OCI-LY7 (cell line): ENCODE data around the gene YKT6. TPM values are rescaled to one million over a fixed set of nuclear protein-coding genes. Genes with fewer than 3 reads are reported as not detected.
"Not testable (repeated sequence)": the region's sequence is repeated elsewhere in the genome, so short reads cannot be mapped to it uniquely, and the experiment has no call there.

ENCODE experiments used
- BruUV-seq: library from RNA; stranded (reverse); fragments of 400-500 nt; replicated peaks from 2 replicates; lab custom pipeline; 2021; lab: Mats Ljungman, UMichigan
- CTCF ChIA-PET: fragments of 300-600 bp; sonication (Branson Sonifier 250); formaldehyde crosslinking; loops from one replicate; lab custom pipeline; 2022; ENCODE audit warnings: antibody characterized with exemption; ENCODE audit not compliant: unreplicated experiment; lab: Charles Lee
- POLR2A ChIA-PET: fragments of 300-600 bp; sonication (Branson Sonifier 250); formaldehyde crosslinking; loops from one replicate; lab custom pipeline; 2022; ENCODE audit warnings: antibody characterized with exemption; lab: Charles Lee
- DNase-seq: peaks from one replicate; pipeline ENCODE4 v3.0.0-alpha.2; 2015; ENCODE audit warnings: low spot score
- H2AFZ ChIP-seq: fragments of 200-600 bp; sonication (generic), shearing (Covaris generic); 2 replicates; pipeline ENCODE4 v1.6.1; 2014; ENCODE audit warnings: mild to moderate bottlenecking, antibody characterized with exemption, low read length, moderate library complexity
- H3K27ac ChIP-seq: fragments of 200-600 bp; sonication (generic); 2 replicates; pipeline ENCODE4 v1.5.1; 2014; ENCODE audit warnings: mixed run types, low read depth, mild to moderate bottlenecking, moderate library complexity, low read length, inconsistent platforms; ENCODE audit not compliant: poor library complexity, severe bottlenecking
- H3K36me3 ChIP-seq: fragments of 200-600 bp; sonication (generic); 2 replicates; pipeline ENCODE4 v1.6.1; 2014; ENCODE audit warnings: mild to moderate bottlenecking, antibody characterized with exemption, low read length, moderate library complexity, mixed read lengths; ENCODE audit not compliant: insufficient read depth
- H3K4me1 ChIP-seq: fragments of 200-600 bp; sonication (generic); 2 replicates; pipeline ENCODE4 v1.5.1; 2014; ENCODE audit warnings: mild to moderate bottlenecking, low read length; ENCODE audit not compliant: insufficient read depth, poor library complexity, severe bottlenecking
- H3K4me2 ChIP-seq: fragments of 200-600 bp; sonication (generic); 2 replicates; pipeline ENCODE4 v1.6.1; 2014; ENCODE audit warnings: mild to moderate bottlenecking, low read length
- H3K4me3 ChIP-seq: fragments of 200-600 bp; sonication (generic); 2 replicates; pipeline ENCODE4 v1.5.1; 2014; ENCODE audit warnings: mild to moderate bottlenecking, low read depth, low read length; ENCODE audit not compliant: poor library complexity, severe bottlenecking
- H3K79me2 ChIP-seq: fragments of 200-600 bp; sonication (generic); 2 replicates; pipeline ENCODE4 v1.6.1; 2016; ENCODE audit warnings: low read depth, mild to moderate bottlenecking, low read length, moderate library complexity, mixed read lengths; ENCODE audit not compliant: insufficient read depth
- H3K9me2 ChIP-seq: fragments of 200-600 bp; sonication (generic); 2 replicates; pipeline ENCODE4 v1.6.1; 2016; ENCODE audit warnings: mild to moderate bottlenecking, low read length, mixed read lengths; ENCODE audit not compliant: insufficient read depth
- H3K9me3 ChIP-seq: fragments of 200-600 bp; sonication (generic); 2 replicates; pipeline ENCODE4 v1.6.1; 2014; ENCODE audit warnings: mild to moderate bottlenecking, mixed run types, low read length, mixed read lengths
- H4K20me1 ChIP-seq: fragments of 200-600 bp; sonication (generic); 2 replicates; pipeline ENCODE4 v1.6.1; 2014; ENCODE audit warnings: mild to moderate bottlenecking, antibody characterized with exemption, low read length, moderate library complexity, mixed read lengths; ENCODE audit not compliant: insufficient read depth
- CTCF ChIP-seq: fragments of 200-600 bp; sonication (generic); conservative IDR thresholded peaks from 2 replicates; pipeline ENCODE4 v1.5.1; 2014; ENCODE audit warnings: mild to moderate bottlenecking, antibody characterized with exemption, low read length, moderate library complexity, mixed read lengths
- EZH2phosphoT487 ChIP-seq: fragments of 200-600 bp; sonication (generic); IDR thresholded peaks from 2 replicates; pipeline ENCODE4 v1.6.1; 2018; ENCODE audit warnings: low read depth, borderline replicate concordance, mild to moderate bottlenecking, mixed run types, antibody characterized with exemption, low read length, moderate library complexity, mixed read lengths
- intact Hi-C: fragments of 100-400 bp; cut with micrococcal nuclease; formaldehyde crosslinking; loops from one replicate; pipeline ENCODE4 v1.10.0; 2022; ENCODE audit not compliant: unreplicated experiment
- total RNA-seq, 2 experiments: library from RNA; depleted of rRNA in 1 of 2; stranded (reverse); fragments of >200 nt in 1 of 2; shearing (Covaris generic) in 1 of 2; gene quantifications; 2 replicates each; pipeline ENCODE4 v1.2.3, GENCODE V29; 2014 to 2022

YKT6 gene
- total RNA-seq, 2 experiments from 2014 or later, result 50.6 to 74.2 TPM

- TF ChIP-seq EZH2phosphoT487 (no peak), CTCF (no peak)
- Histone ChIP-seq H3K4me2 (peak overlapping the region; percentile 14; the same call in 1 of the 2 replicates), H4K20me1 (no peaks in the 10 kb centered on the region), H3K4me3 (no peak overlapping the region), H3K9me3 (no peaks in the 10 kb centered on the region), H3K27ac (no peak overlapping the region), H3K79me2 (no peaks in the 10 kb centered on the region), H3K4me1 (peaks cover 9% of the 10 kb centered on the region), H3K36me3 (no peaks in the 10 kb centered on the region), H2AFZ (no peak overlapping the region), H3K9me2 (no peaks in the 10 kb centered on the region)
- POLR2A ChIA-PET, result no interaction called here
- peak; percentile 52 for DNase-seq
- intact Hi-C loops, result no loop called here
- no TSS peak for BruUV-seq
- CTCF ChIA-PET, result no interaction called here
Measured at GRCh38 chr7:44167920-44168319, 32.9 kb upstream of the YKT6 start.

- H3K4me3 ChIP-seq, H2AFZ ChIP-seq, H3K27ac ChIP-seq, CTCF ChIA-PET, H3K9me2 ChIP-seq, H3K9me3 ChIP-seq, H3K79me2 ChIP-seq, DNase-seq, H4K20me1 ChIP-seq, BruUV-seq, POLR2A ChIA-PET, H3K4me1 ChIP-seq, intact Hi-C loops, H3K36me3 ChIP-seq, H3K4me2 ChIP-seq: not testable (repeated sequence)
Measured at GRCh38 chr7:44171901-44172300, 28.9 kb upstream of the YKT6 start.

- H3K79me2 ChIP-seq, result no peaks in the 10 kb centered on the region
- no peak overlapping the region for H2AFZ ChIP-seq
- ChIA-PET POLR2A (no interaction called here), CTCF (no interaction called here)
- no peak for DNase-seq
- H3K36me3 ChIP-seq, result no peaks in the 10 kb centered on the region
- H3K9me2 ChIP-seq, result no peaks in the 10 kb centered on the region
- TF ChIP-seq EZH2phosphoT487, result no peak
- no peak for TF ChIP-seq CTCF
- H3K4me3 ChIP-seq, result no peak overlapping the region
- peaks cover 9% of the 10 kb centered on the region for H3K4me1 ChIP-seq
- intact Hi-C loops, result no loop called here
- BruUV-seq, result no TSS peak
- no peak overlapping the region for H3K27ac ChIP-seq
- H3K9me3 ChIP-seq, result no peaks in the 10 kb centered on the region
- H4K20me1 ChIP-seq, result no peaks in the 10 kb centered on the region
- no peak overlapping the region for H3K4me2 ChIP-seq
Measured at GRCh38 chr7:44172352-44172751, 28.4 kb upstream of the YKT6 start.
